Keratinocyte (primary cell): Measurements from ENCODE around the gene PLA2G2F.

ENCODE experiments used
- CTCF ChIP-seq, 3 experiments: IDR thresholded peaks in 1 of 3; conservative IDR thresholded peaks in 1 of 3; optimal IDR thresholded peaks in 1 of 3; 2 replicates in 2 of 3; 3 replicates in 1 of 3; pipeline versions ENCODE3 to v1.5.1; 2011; ENCODE audit warnings: low read length in 3 of 3, mild to moderate bottlenecking in 3 of 3, moderate library complexity in 2 of 3, control low read depth in 1 of 3, inconsistent platforms in 1 of 3; ENCODE audit not compliant: insufficient read depth in 2 of 3; ENCODE audit errors: extremely low read depth in 1 of 3
- EZH2 ChIP-seq: IDR thresholded peaks from one replicate; pipeline ENCODE4 v1.6.1; 2012; ENCODE audit warnings: inconsistent platforms, mild to moderate bottlenecking, low read length, moderate library complexity

- TF ChIP-seq CTCF (optimal IDR thresholded peaks at IDR 0.05 in 1 of 3, IDR thresholded peaks at IDR 0.05 in 1 of 3, conservative IDR thresholded peaks at IDR 0.05 in 1 of 3; ENCODE audit: extremely low read depth in 1 of 3, insufficient read depth in 2 of 3, low read length in 3 of 3) (no peak), EZH2 (no peak)
These were observed 49.6 kb upstream of the PLA2G2F start for GRCh38 chr1:20089328-20090077.
